Activated naive CD4-positive, alpha-beta T cell treated with anti-CD3 and anti-CD28 coated beads, Interleukin-2, amount 10 ng/mL, durations not matched to agents 7 days and 5 days (primary cell): Measurements from ENCODE around the gene ZNF469.

Experiments
- CTCF ChIA-PET: fragments of 350-600 bp; sonication (Branson Sonifier 250); formaldehyde crosslinking; loops from one replicate; lab custom pipeline; 2021; ENCODE audit warnings: antibody characterized with exemption; lab: Charles Lee
- DNase-seq: peaks from one replicate; pipeline ENCODE4 v3.0.0-alpha.2; 2020
- H3K27ac Mint-ChIP-seq: one replicate; pipeline ENCODE4 v1.8.0; 2021; ENCODE audit warnings: mild to moderate bottlenecking, moderate library complexity, mixed read lengths
- H3K27me3 Mint-ChIP-seq: one replicate; pipeline ENCODE4 v1.8.0; 2021; ENCODE audit warnings: mild to moderate bottlenecking, mixed read lengths
- H3K36me3 Mint-ChIP-seq: one replicate; pipeline ENCODE4 v1.8.0; 2021; ENCODE audit warnings: mixed read lengths
- H3K4me1 Mint-ChIP-seq: one replicate; pipeline ENCODE4 v1.8.0; 2021; ENCODE audit warnings: mixed read lengths
- H3K4me3 Mint-ChIP-seq: one replicate; pipeline ENCODE4 v1.8.0; 2021; ENCODE audit warnings: mild to moderate bottlenecking, moderate library complexity, mixed read lengths
- H3K9me3 Mint-ChIP-seq: one replicate; pipeline ENCODE4 v1.8.0; 2021; ENCODE audit warnings: mixed read lengths

The ZNF469 gene

GRCh38 chr16:88385112-88385594 is 2.4 kb downstream of the ZNF469 start:
- DNase-seq, result no peak
- peaks cover 4% of the 10 kb centered on the region for H3K4me1 Mint-ChIP-seq
- no peaks in the 10 kb centered on the region for H3K36me3 Mint-ChIP-seq
- H3K27ac Mint-ChIP-seq, result no peak overlapping the region
- CTCF ChIA-PET, result no interaction called here
- H3K9me3 Mint-ChIP-seq, result no peaks in the 10 kb centered on the region
- H3K27me3 Mint-ChIP-seq, result peaks cover 33% of the 10 kb centered on the region
- H3K4me3 Mint-ChIP-seq, result no peak overlapping the region

- H3K27ac Mint-ChIP-seq, result no peak overlapping the region
- H3K4me3 Mint-ChIP-seq, result no peak overlapping the region
- H3K27me3 Mint-ChIP-seq, result peaks cover 40% of the 10 kb centered on the region
- H3K36me3 Mint-ChIP-seq, result no peaks in the 10 kb centered on the region
- H3K9me3 Mint-ChIP-seq, result no peaks in the 10 kb centered on the region
- H3K4me1 Mint-ChIP-seq, result peaks cover 4% of the 10 kb centered on the region
- no peak for DNase-seq
- CTCF ChIA-PET, result no interaction called here
Measured at GRCh38 chr16:88385831-88386815, 3.4 kb downstream of the ZNF469 start.

GRCh38 chr16:88387180-88387765 is 4.5 kb downstream of the ZNF469 start:
- DNase-seq, result no peak
- H3K27ac Mint-ChIP-seq, result no peak overlapping the region
- no peak overlapping the region for H3K4me3 Mint-ChIP-seq
- H3K9me3 Mint-ChIP-seq, result no peaks in the 10 kb centered on the region
- H3K4me1 Mint-ChIP-seq, result peaks cover 4% of the 10 kb centered on the region
- CTCF ChIA-PET, result no interaction called here
- no peaks in the 10 kb centered on the region for H3K36me3 Mint-ChIP-seq
- peaks cover 42% of the 10 kb centered on the region for H3K27me3 Mint-ChIP-seq

GRCh38 chr16:88387941-88388627 is 5.3 kb downstream of the ZNF469 start:
- Mint-ChIP-seq H3K36me3 (no peaks in the 10 kb centered on the region), H3K4me1 (no peaks in the 10 kb centered on the region), H3K4me3 (no peak overlapping the region), H3K27me3 (peaks cover 49% of the 10 kb centered on the region), H3K9me3 (no peaks in the 10 kb centered on the region), H3K27ac (no peak overlapping the region)
- DNase-seq, result no peak
- CTCF ChIA-PET, result no interaction called here

- no peaks in the 10 kb centered on the region for H3K9me3 Mint-ChIP-seq
- no peak overlapping the region for H3K27ac Mint-ChIP-seq
- no peaks in the 10 kb centered on the region for H3K4me1 Mint-ChIP-seq
- CTCF ChIA-PET, result no interaction called here
- no peaks in the 10 kb centered on the region for H3K36me3 Mint-ChIP-seq
- no peak overlapping the region for H3K4me3 Mint-ChIP-seq
- DNase-seq, result no peak
- peaks cover 44% of the 10 kb centered on the region for H3K27me3 Mint-ChIP-seq
Measured at GRCh38 chr16:88389191-88389590, 6.4 kb downstream of the ZNF469 start.

GRCh38 chr16:88389621-88390160 is 6.9 kb downstream of the ZNF469 start:
- DNase-seq, result no peak
- Mint-ChIP-seq H3K4me3 (no peak overlapping the region), H3K27me3 (peaks cover 39% of the 10 kb centered on the region), H3K27ac (no peak overlapping the region), H3K4me1 (no peaks in the 10 kb centered on the region), H3K9me3 (no peaks in the 10 kb centered on the region), H3K36me3 (no peaks in the 10 kb centered on the region)
- CTCF ChIA-PET, result no interaction called here

GRCh38 chr16:88390265-88390664 is 7.5 kb downstream of the ZNF469 start:
- Mint-ChIP-seq H3K4me1 (no peaks in the 10 kb centered on the region), H3K9me3 (no peaks in the 10 kb centered on the region), H3K27me3 (peaks cover 33% of the 10 kb centered on the region), H3K27ac (no peak overlapping the region), H3K36me3 (no peaks in the 10 kb centered on the region), H3K4me3 (no peak overlapping the region)
- CTCF ChIA-PET, result no interaction called here
- DNase-seq, result no peak

GRCh38 chr16:88390735-88391134 is 8.0 kb downstream of the ZNF469 start:
- Mint-ChIP-seq H3K4me1 (no peaks in the 10 kb centered on the region), H3K36me3 (no peaks in the 10 kb centered on the region), H3K9me3 (no peaks in the 10 kb centered on the region), H3K4me3 (no peak overlapping the region), H3K27ac (no peak overlapping the region), H3K27me3 (peaks cover 28% of the 10 kb centered on the region)
- no peak for DNase-seq
- CTCF ChIA-PET, result no interaction called here

GRCh38 chr16:88391144-88391850 is 8.5 kb downstream of the ZNF469 start:
- Mint-ChIP-seq H3K4me1 (no peaks in the 10 kb centered on the region), H3K27me3 (peaks cover 23% of the 10 kb centered on the region), H3K4me3 (no peak overlapping the region), H3K9me3 (no peaks in the 10 kb centered on the region), H3K27ac (no peak overlapping the region), H3K36me3 (no peaks in the 10 kb centered on the region)
- no peak for DNase-seq
- CTCF ChIA-PET, result no interaction called here

GRCh38 chr16:88392111-88392510 is 9.4 kb downstream of the ZNF469 start:
- H3K27ac Mint-ChIP-seq, result no peak overlapping the region

GRCh38 chr16:88392616-88393015 is 9.9 kb downstream of the ZNF469 start:
- H3K4me1 Mint-ChIP-seq, result no peaks in the 10 kb centered on the region
- no peak overlapping the region for H3K27ac Mint-ChIP-seq
- CTCF ChIA-PET, result no interaction called here
- peaks cover 2% of the 10 kb centered on the region for H3K9me3 Mint-ChIP-seq
- H3K36me3 Mint-ChIP-seq, result no peaks in the 10 kb centered on the region
- DNase-seq, result no peak
- H3K27me3 Mint-ChIP-seq, result peaks cover 16% of the 10 kb centered on the region
- H3K4me3 Mint-ChIP-seq, result no peak overlapping the region

More at GRCh38 chr16:88392111-88392510, 9.4 kb downstream of the ZNF469 start:
- no peak overlapping the region for H3K4me3 Mint-ChIP-seq
- H3K4me1 Mint-ChIP-seq, result no peaks in the 10 kb centered on the region
- no peak for DNase-seq
- peaks cover 16% of the 10 kb centered on the region for H3K27me3 Mint-ChIP-seq
- H3K9me3 Mint-ChIP-seq, result no peaks in the 10 kb centered on the region
- H3K36me3 Mint-ChIP-seq, result no peaks in the 10 kb centered on the region
- CTCF ChIA-PET, result no interaction called here

- H3K4me1 Mint-ChIP-seq, result no peaks in the 10 kb centered on the region
- CTCF ChIA-PET, result no interaction called here
- no peaks in the 10 kb centered on the region for H3K36me3 Mint-ChIP-seq
- H3K27me3 Mint-ChIP-seq, result peaks cover 16% of the 10 kb centered on the region
- H3K27ac Mint-ChIP-seq, result no peak overlapping the region
- H3K9me3 Mint-ChIP-seq, result peaks cover 2% of the 10 kb centered on the region
- no peak overlapping the region for H3K4me3 Mint-ChIP-seq
- no peak for DNase-seq
Measured at GRCh38 chr16:88393034-88393433, 10.3 kb downstream of the ZNF469 start.

- no peak for DNase-seq
- peaks cover 8% of the 10 kb centered on the region for H3K9me3 Mint-ChIP-seq
- CTCF ChIA-PET, result no interaction called here
- no peak overlapping the region for H3K4me3 Mint-ChIP-seq
- no peak overlapping the region for H3K27ac Mint-ChIP-seq
- no peaks in the 10 kb centered on the region for H3K36me3 Mint-ChIP-seq
- H3K4me1 Mint-ChIP-seq, result no peaks in the 10 kb centered on the region
- H3K27me3 Mint-ChIP-seq, result peaks cover 16% of the 10 kb centered on the region
Measured at GRCh38 chr16:88393571-88393970, 10.8 kb downstream of the ZNF469 start.

GRCh38 chr16:88394426-88394825 is 11.7 kb downstream of the ZNF469 start:
- CTCF ChIA-PET, result no interaction called here
- Mint-ChIP-seq H3K9me3 (peaks cover 9% of the 10 kb centered on the region), H3K4me1 (no peaks in the 10 kb centered on the region), H3K27ac (no peak overlapping the region), H3K4me3 (no peak overlapping the region), H3K36me3 (no peaks in the 10 kb centered on the region), H3K27me3 (peaks cover 16% of the 10 kb centered on the region)
- DNase-seq, result no peak
